HG03469 (cell line): ENCODE data around the gene ABCA7.

Experiments used
- ATAC-seq: cut with Tn5 transposase; IDR thresholded peaks from one replicate; pipeline ENCODE4 v1.9.1; 2021; ENCODE audit warnings: mild to moderate bottlenecking, moderate library complexity, moderate number of reproducible peaks; ENCODE audit not compliant: unreplicated experiment

Gene ABCA7

GRCh38 chr19:1068009-1069001 lies 28.4 kb downstream of the ABCA7 start:
- ATAC-seq = no peak

DNA sequence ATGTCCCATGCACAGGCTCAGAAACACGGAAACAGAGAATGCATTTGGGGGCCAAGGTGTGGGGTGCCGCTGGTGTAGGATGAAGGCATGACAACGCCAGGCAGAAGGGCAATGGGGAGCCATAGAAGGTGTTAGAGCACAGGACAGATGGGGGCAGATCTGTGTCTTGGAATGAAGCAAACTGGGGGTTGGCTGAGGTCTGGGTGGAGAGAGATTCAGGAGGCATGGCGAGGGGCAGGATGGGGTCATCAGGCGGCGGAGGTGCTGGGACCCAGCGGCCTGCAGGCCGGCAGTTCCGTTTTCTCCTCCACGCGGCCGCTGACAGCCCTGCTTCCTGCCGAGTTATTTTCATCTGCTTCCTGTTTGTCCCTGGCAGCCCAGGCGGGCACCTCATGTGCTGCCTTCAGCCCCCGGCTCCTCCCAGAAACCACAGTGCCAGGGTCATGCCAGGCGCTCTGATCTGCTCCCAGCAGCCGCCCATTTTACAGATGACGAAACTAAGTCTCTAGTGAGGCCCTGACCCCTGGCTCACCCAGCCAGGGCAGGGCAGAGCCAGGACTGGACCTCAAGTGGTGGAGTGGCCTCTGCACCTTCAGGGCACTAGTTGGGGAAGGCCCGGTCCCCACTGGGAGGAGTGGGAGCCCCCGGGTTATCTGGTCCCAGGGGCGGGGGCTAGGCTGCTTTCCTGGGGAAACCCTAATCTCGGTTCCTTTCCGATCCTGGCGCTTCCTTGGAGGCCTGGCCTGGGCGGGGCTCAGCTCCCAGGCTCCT lies 29.3 kb downstream of the ABCA7 start:
- no peak for ATAC-seq

DNA sequence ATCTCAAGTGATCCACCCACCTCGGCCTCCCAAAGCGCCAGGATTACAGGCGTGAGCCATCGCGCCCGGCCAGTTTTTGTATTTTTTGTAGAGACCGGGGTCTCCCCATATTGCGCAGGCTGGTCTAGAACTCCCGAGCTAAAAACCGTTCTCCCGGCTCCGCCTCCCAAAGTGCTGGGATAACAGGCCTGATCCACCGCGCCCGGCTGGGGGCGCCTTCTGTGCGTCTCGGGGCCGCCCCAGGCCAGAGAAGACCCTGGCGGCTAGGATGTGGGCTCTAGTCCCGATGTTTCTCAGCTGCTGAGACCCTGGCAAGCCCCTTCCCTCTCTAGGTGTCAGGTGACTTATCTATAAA lies 30.6 kb downstream of the ABCA7 start:
- no peak for ATAC-seq

- no peak for ATAC-seq
Observed at GRCh38 chr19:1070931-1071791, 31.3 kb downstream of the ABCA7 start.

GRCh38 chr19:1072371-1073015 lies 32.6 kb downstream of the ABCA7 start:
- ATAC-seq = no peak

- ATAC-seq = no peak
Observed at GRCh38 chr19:1073063-1073955, 33.4 kb downstream of the ABCA7 start.

DNA sequence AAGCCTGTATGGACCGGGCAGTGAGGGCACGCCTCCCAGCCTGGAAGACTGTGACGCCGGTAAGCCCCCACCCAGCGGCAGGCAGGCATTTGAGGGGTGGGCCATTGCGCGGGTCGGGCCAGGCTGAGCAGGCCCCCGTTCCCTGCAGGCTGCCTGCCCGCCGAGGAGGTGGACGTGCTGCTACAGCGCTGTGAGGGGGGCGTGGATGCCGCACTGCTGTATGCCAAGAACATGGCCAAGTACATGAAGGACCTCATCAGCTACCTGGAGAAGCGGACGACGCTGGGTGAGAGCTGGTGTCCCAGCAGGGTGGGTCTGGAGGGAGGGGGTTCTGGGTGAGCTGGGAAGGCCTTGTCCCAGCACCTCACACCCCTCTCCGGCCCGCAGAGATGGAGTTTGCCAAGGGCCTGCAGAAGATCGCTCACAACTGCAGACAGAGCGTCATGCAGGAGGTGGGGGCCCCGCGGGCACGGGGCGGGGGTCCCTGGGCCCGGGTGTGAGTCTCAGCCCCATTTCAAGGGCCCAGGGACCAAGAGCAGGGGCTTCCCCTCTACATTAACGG lies 34.1 kb downstream of the ABCA7 start:
- ATAC-seq = no peak

DNA sequence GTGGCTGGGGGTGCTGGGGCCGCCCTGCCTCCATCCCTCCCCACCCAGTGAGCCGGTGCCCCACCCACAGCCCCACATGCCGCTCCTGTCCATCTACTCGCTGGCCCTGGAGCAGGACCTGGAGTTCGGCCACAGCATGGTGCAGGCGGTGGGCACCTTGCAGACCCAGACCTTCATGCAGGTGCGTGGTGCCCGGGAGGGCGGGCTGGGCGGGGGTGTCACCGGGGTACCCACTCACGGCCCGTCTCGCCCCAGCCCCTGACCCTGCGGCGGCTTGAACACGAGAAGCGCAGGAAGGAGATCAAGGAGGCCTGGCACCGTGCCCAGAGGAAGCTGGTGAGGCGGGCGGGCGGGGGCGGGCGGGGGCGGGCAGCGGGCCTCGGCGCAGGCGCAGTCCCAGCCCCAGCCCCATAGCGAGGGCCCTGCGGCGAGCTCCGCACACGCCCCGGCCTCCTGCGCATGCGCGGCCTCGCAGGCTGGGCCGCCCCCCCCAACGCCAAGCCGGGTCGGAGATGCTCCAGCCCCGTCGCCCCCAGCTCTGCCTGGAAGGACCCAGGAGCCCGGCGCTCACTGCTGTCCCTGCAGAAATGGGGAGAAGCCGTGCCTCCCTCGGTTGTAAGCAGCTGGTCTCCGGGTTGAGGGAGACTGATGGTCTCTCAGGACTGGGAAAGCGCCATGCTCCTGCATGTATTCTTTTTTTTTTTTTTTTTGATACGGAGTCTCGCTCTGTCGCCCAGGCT lies 34.8 kb downstream of the ABCA7 start:
- no peak for ATAC-seq

GRCh38 chr19:1076046-1076386 lies 36.1 kb downstream of the ABCA7 start:
- ATAC-seq = no peak

DNA sequence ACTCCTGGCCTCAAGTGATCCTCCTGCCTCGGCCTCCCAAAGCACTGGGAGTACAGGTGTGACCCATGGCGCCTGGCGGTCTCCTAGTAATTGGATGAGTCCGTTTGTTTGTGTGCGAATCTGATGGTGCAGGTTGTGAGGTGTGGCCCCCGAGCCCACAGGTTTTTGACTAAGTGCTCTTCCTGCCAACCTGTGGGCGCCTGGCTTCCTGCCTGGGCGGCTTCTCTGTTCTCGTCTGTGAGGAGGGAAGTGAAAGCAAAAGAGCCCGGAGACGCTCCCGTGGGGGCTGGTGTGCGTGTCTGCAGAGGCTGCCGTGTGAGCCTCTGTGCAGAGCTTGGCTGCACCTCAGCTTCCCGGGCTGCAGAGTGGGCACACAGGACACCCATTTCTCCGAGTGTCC lies 37.0 kb downstream of the ABCA7 start:
- no peak for ATAC-seq

GRCh38 chr19:1079566-1080111 lies 39.7 kb downstream of the ABCA7 start:
- ATAC-seq = no peak

GRCh38 chr19:1080360-1081161 lies 40.7 kb downstream of the ABCA7 start:
- ATAC-seq = no peak

- ATAC-seq = no peak
Observed at GRCh38 chr19:1081301-1082164, 41.6 kb downstream of the ABCA7 start.

DNA sequence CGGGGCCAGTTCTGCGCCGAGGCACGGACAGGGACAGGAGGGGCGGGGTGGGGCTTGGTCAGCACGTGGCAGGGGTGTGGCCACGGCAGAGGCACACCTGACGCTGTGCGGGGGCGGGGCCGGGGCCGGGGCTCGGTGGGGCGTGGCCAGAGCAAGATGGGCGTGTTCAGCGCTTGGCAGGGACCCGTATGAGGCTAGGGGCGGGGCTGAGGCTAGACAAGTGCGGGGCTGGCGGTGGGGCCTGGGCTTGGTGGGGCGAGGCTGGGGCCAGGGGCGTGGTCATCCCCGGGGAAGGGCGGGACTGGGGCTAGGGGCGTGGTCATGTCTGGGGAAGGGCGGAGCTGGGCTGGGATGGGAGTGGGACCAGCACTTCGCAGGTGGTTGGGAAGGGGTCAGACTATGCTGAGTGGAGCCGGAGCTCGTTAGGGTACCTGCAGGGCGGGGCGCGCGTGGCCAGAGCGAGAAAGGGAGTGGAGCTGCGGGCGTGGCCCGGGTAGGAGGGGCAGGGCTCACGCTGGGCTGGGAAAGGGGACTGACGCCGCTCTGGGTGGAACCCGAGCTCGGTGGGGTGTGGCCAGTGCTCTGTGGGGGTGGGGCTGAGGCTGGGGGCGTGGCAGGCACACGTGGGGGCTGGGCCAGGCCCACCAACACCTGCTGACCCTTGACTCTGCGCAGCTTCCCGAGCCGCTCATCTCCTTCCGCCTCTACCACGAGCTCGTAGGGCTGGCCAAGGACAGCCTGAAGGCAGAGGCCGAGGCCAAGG lies 42.4 kb downstream of the ABCA7 start:
- no peak for ATAC-seq

DNA sequence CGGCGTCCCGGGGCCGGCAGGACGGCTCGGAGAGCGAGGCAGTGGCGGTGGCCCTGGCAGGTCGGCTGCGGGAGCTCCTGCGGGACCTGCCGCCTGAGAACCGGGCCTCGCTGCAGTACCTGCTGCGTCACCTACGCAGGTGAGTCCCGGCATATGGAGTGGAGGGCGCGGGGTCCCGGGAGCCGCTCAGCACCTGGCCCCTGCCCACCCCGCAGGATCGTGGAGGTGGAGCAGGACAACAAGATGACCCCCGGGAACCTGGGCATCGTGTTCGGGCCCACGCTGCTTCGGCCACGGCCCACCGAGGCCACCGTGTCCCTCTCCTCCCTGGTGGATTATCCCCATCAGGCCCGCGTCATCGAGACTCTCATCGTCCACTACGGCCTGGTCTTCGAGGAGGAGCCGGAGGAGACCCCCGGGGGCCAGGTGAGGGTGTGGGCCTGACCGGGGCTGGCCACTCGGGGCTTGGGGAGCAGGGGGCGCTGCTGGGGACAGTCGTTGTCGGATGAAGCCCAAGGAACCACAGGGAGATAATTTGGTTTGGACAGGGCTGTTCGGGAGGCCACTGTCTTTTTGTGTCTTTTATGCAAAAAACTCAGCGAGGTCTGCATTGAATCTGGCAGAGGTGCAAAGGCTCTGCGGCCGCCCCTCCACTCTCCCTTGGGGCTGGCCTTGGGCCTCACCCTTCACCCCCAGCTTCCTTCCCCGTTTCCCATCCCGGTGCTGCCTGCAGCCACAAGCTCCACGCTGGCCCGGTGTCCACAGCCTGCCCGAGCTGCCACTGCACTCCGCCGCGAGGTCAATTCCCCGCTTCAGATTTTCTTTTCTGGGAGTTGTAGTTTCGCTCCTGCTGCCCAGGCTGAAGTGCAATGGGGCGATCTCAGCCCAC lies 43.3 kb downstream of the ABCA7 start:
- ATAC-seq = no peak
